GM21786 (cell line): ENCODE data around the gene HIRA.
A peak's percentile ranks its signal among the peaks of the same experiment; 100 is the strongest.

ENCODE experiments used
- ATAC-seq: cut with Tn5 transposase; IDR thresholded peaks from one replicate; pipeline ENCODE4 v1.9.1; 2021; ENCODE audit not compliant: unreplicated experiment

The HIRA gene

GRCh38 chr22:19464546-19464945, 33.0 kb upstream of the HIRA start:
- ATAC-seq: no peak

- ATAC-seq: no peak
Observed at GRCh38 chr22:19463491-19464469, 32.2 kb upstream of the HIRA start.

- no peak for ATAC-seq
Observed at GRCh38 chr22:19463008-19463407, 31.5 kb upstream of the HIRA start.

- no peak for ATAC-seq
Observed at GRCh38 chr22:19461506-19461905, 30.0 kb upstream of the HIRA start.

- ATAC-seq: no peak
Observed at GRCh38 chr22:19460036-19460435, 28.5 kb upstream of the HIRA start.

- ATAC-seq: no peak
Observed at GRCh38 chr22:19457828-19458428, 26.4 kb upstream of the HIRA start.

- ATAC-seq: no peak
Observed at GRCh38 chr22:19456541-19456940, 25.0 kb upstream of the HIRA start.

- no peak for ATAC-seq
Observed at GRCh38 chr22:19455585-19456370, 24.2 kb upstream of the HIRA start.

- ATAC-seq: no peak
Observed at GRCh38 chr22:19455033-19455432, 23.5 kb upstream of the HIRA start.

GRCh38 chr22:19454156-19454555, 22.6 kb upstream of the HIRA start:
- no peak for ATAC-seq

GRCh38 chr22:19453718-19454117, 22.2 kb upstream of the HIRA start:
- no peak for ATAC-seq

- ATAC-seq: no peak
Observed at GRCh38 chr22:19451570-19451969, 20.0 kb upstream of the HIRA start.

GRCh38 chr22:19450363-19451175, 19.0 kb upstream of the HIRA start:
- no peak for ATAC-seq

- no peak for ATAC-seq
Observed at GRCh38 chr22:19449422-19449767, 17.9 kb upstream of the HIRA start.

GRCh38 chr22:19448739-19449421, 17.3 kb upstream of the HIRA start:
- peak; percentile 36 for ATAC-seq

- peak; percentile 20 for ATAC-seq
Observed at GRCh38 chr22:19448076-19448607, 16.6 kb upstream of the HIRA start.

GRCh38 chr22:19447330-19448075, 16.0 kb upstream of the HIRA start, which contains the start of gene C22orf39:
C22orf39 (minus strand) TSS chr22:19447711; CDS start chr22:19447688, 23 bp downstream.
- ATAC-seq: peak; percentile 75

GRCh38 chr22:19446603-19447329, 15.2 kb upstream of the HIRA start:
- no peak for ATAC-seq
